Uterus (tissue), 4 donors: ENCODE results near the gene RABGGTA. TPM values are rescaled to one million over a fixed set of nuclear protein-coding genes. Genes with fewer than 3 reads are reported as not detected.

ENCODE experiments used
- DNase-seq, 2 donors: peaks; one replicate each; pipeline ENCODE4 v3.0.0-alpha.2; 2019 to 2020
- H3K27ac ChIP-seq, 2 donors: fragments of 200-600 bp; sonication (generic); 1 replicate in 1 of 2; 2 replicates in 1 of 2; pipeline ENCODE4 v1.5.1; 2016 to 2018
- H3K27me3 ChIP-seq, 2 donors: fragments of 200-600 bp; sonication (generic); one replicate each; pipeline ENCODE4 v1.5.1; 2018 to 2019; ENCODE audit warnings: control low read depth in 1 of 2
- H3K36me3 ChIP-seq, 2 donors: fragments of 200-600 bp; sonication (generic); one replicate each; pipeline ENCODE4 v1.5.1; 2019; ENCODE audit warnings: control low read depth in 1 of 2
- H3K4me1 ChIP-seq, 2 donors: fragments of 200-600 bp; sonication (generic); one replicate each; pipeline ENCODE4 v1.5.1; 2018 to 2019; ENCODE audit warnings: control low read depth in 1 of 2
- H3K4me3 ChIP-seq, 2 donors: fragments of 200-600 bp; sonication (generic); 1 replicate in 1 of 2; 2 replicates in 1 of 2; pipeline ENCODE4 v1.5.1; 2018 to 2019; ENCODE audit warnings: mild to moderate bottlenecking in 1 of 2
- H3K9me3 ChIP-seq, 2 donors: fragments of 200-600 bp; sonication (generic); one replicate each; pipeline ENCODE4 v1.5.1; 2019; ENCODE audit warnings: control low read depth in 1 of 2
- POLR2A ChIP-seq, 2 donors: fragments of 450-650 bp; IDR thresholded peaks; one replicate each; pipeline ENCODE4 v1.6.1; 2016; ENCODE audit warnings: antibody characterized with exemption in 2 of 2, mild to moderate bottlenecking in 1 of 2, moderate library complexity in 1 of 2
- intact Hi-C: fragments of 100-400 bp; cut with DNase I; formaldehyde crosslinking; loops from one replicate; pipeline ENCODE4 v1.15.1; 2023; ENCODE audit warnings: low total_unique reads
- total RNA-seq, 4 donors: library from RNA; depleted of rRNA in 3 of 4; stranded (reverse); fragments of >200 nt in 3 of 4; gene quantifications; one replicate each; pipeline versions ENCODE4 v1.1.0 to v1.2.4, GENCODE V29; 2014 to 2023
- TF ChIP-seq, protein P1 (sequence below), 4 experiments: fragments of 200-600 bp in 2 of 4; fragments of 450-650 bp in 2 of 4; sonication (generic) in 2 of 4; IDR thresholded peaks; one replicate each; pipeline ENCODE4 v1.5.1; 2016 to 2019; ENCODE audit warnings: antibody characterized with exemption in 4 of 4, mild to moderate bottlenecking in 2 of 4, moderate library complexity in 1 of 4
- donor health status: DM: yes; HTN: yes; CAD: no.

RABGGTA gene, protein sequence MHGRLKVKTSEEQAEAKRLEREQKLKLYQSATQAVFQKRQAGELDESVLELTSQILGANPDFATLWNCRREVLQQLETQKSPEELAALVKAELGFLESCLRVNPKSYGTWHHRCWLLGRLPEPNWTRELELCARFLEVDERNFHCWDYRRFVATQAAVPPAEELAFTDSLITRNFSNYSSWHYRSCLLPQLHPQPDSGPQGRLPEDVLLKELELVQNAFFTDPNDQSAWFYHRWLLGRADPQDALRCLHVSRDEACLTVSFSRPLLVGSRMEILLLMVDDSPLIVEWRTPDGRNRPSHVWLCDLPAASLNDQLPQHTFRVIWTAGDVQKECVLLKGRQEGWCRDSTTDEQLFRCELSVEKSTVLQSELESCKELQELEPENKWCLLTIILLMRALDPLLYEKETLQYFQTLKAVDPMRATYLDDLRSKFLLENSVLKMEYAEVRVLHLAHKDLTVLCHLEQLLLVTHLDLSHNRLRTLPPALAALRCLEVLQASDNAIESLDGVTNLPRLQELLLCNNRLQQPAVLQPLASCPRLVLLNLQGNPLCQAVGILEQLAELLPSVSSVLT
- total RNA-seq = 10 to 100 TPM in 3 of 4 donors, 1 to 10 TPM in 1; 9.2 to 67.9 (median 23.2) TPM

- peak within 1 kb of the TSS; percentile 73 to 94 for H3K4me3 ChIP-seq
- DNase-seq = peak; percentile 75 to 86
- TF ChIP-seq, protein P1, sequence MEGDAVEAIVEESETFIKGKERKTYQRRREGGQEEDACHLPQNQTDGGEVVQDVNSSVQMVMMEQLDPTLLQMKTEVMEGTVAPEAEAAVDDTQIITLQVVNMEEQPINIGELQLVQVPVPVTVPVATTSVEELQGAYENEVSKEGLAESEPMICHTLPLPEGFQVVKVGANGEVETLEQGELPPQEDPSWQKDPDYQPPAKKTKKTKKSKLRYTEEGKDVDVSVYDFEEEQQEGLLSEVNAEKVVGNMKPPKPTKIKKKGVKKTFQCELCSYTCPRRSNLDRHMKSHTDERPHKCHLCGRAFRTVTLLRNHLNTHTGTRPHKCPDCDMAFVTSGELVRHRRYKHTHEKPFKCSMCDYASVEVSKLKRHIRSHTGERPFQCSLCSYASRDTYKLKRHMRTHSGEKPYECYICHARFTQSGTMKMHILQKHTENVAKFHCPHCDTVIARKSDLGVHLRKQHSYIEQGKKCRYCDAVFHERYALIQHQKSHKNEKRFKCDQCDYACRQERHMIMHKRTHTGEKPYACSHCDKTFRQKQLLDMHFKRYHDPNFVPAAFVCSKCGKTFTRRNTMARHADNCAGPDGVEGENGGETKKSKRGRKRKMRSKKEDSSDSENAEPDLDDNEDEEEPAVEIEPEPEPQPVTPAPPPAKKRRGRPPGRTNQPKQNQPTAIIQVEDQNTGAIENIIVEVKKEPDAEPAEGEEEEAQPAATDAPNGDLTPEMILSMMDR (IDR thresholded peaks at IDR 0.05) = peak; percentile 64 to 86 (median 84)
- TF ChIP-seq POLR2A (IDR thresholded peaks at IDR 0.05) = peak in 1 of 2 donors; percentile 69
- H3K9me3 ChIP-seq = no peaks in the 10 kb centered on the region
- peak within 1 kb of the TSS; percentile 92 to 98 for H3K27ac ChIP-seq
- no peaks in the 10 kb centered on the region for H3K27me3 ChIP-seq
- no peaks in the 10 kb centered on the region for H3K4me1 ChIP-seq
- intact Hi-C loops = no loop called here
- H3K36me3 ChIP-seq = no peaks in the 10 kb centered on the region
Observed at GRCh38 chr14:24271134-24271833, at the start of gene RABGGTA. TSS of gene RABGGTA (minus strand) at chr14:24271597. CDS start at chr14:24271115, 482 bp downstream.

DNA sequence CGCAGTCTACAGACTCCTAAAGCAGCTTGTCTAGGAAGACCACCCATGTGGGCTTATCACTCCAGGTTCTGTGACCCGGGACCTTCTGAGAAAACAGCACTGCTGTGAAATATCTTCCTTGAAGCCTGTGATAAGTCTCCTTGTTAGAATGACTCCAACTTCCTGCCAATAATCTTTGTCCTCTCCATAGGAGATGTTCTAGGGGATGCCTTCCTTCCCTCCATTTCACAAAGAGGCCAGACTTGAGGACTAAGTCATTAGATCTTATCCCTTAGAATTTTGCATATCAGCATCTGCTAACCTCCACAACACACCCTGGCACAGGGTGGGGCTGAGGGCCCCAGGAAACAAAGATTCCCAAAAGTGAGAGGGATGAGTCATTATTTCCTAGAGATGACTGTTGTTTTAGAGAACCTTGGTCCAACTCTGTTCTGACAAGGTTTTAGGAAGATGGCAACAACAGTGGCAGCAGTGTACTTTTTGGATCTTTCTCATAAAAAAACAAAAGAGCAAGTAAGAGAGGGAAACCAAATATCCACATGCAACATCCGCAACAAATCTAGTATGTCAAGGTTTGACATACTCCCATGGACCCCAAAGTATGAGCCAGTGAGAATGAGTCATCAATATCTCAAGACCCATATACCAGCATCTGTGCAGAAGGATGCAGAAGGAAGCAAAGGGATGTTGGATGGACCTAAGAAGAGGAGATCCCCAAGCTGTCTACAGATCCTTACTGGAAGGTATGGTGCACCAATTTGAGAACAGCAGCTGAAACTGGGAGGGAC lies 45.9 kb upstream of the RABGGTA start:
- no peaks in the 10 kb centered on the region for H3K9me3 ChIP-seq
- TF ChIP-seq POLR2A (IDR thresholded peaks at IDR 0.05) = no peak
- TF ChIP-seq, protein P1 (IDR thresholded peaks at IDR 0.05) = no peak
- no peaks in the 10 kb centered on the region for H3K36me3 ChIP-seq
- no peak overlapping the region for H3K27ac ChIP-seq
- H3K4me1 ChIP-seq = peaks cover 0 to 10% of the 10 kb centered on the region in 2 donors
- H3K27me3 ChIP-seq = no peaks in the 10 kb centered on the region
- H3K4me3 ChIP-seq = no peak overlapping the region
- DNase-seq = no peak
- intact Hi-C loops = no loop called here

- no peaks in the 10 kb centered on the region for H3K9me3 ChIP-seq
- H3K36me3 ChIP-seq = no peaks in the 10 kb centered on the region
- no peaks in the 10 kb centered on the region for H3K27me3 ChIP-seq
- no peak overlapping the region for H3K4me3 ChIP-seq
- peak overlapping the region in 1 of 2 donors; percentile 34 for H3K27ac ChIP-seq
- H3K4me1 ChIP-seq = peaks cover 0 to 10% of the 10 kb centered on the region in 2 donors
- TF ChIP-seq POLR2A (IDR thresholded peaks at IDR 0.05) = no peak
- intact Hi-C loops = no loop called here
- no peak for DNase-seq
Observed at GRCh38 chr14:24316597-24316950, 45.2 kb upstream of the RABGGTA start.

DNA sequence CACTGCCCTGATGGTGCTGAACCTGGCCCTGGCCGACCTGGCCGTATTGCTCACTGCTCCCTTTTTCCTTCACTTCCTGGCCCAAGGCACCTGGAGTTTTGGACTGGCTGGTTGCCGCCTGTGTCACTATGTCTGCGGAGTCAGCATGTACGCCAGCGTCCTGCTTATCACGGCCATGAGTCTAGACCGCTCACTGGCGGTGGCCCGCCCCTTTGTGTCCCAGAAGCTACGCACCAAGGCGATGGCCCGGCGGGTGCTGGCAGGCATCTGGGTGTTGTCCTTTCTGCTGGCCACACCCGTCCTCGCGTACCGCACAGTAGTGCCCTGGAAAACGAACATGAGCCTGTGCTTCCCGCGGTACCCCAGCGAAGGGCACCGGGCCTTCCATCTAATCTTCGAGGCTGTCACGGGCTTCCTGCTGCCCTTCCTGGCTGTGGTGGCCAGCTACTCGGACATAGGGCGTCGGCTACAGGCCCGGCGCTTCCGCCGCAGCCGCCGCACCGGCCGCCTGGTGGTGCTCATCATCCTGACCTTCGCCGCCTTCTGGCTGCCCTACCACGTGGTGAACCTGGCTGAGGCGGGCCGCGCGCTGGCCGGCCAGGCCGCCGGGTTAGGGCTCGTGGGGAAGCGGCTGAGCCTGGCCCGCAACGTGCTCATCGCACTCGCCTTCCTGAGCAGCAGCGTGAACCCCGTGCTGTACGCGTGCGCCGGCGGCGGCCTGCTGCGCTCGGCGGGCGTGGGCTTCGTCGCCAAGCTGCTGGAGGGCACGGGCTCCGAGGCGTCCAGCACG lies 44.6 kb upstream of the RABGGTA start:
- H3K4me3 ChIP-seq = no peak overlapping the region
- TF ChIP-seq POLR2A (IDR thresholded peaks at IDR 0.05) = no peak
- TF ChIP-seq, protein P1 (IDR thresholded peaks at IDR 0.05) = peak in 2 of 4 experiments; percentile 21 to 24
- H3K4me1 ChIP-seq = peaks cover 0 to 10% of the 10 kb centered on the region in 2 donors
- H3K36me3 ChIP-seq = no peaks in the 10 kb centered on the region
- peak overlapping the region; percentile 6 to 48 for H3K27ac ChIP-seq
- DNase-seq = peak in 1 of 2 donors; percentile 47
- H3K27me3 ChIP-seq = no peaks in the 10 kb centered on the region
- no peaks in the 10 kb centered on the region for H3K9me3 ChIP-seq
- intact Hi-C loops = no loop called here
